Renal cortical epithelial cell (primary cell): ENCODE data around the gene SLC25A47. TPM values are rescaled to one million over a fixed set of nuclear protein-coding genes. Genes with fewer than 3 reads are reported as not detected.
A peak's percentile ranks its signal among the peaks of the same experiment; 100 is the strongest.

Experiments used
- DNase-seq: peaks from one replicate; pipeline ENCODE4 v3.0.0-alpha.2; 2011; ENCODE audit warnings: low read depth
- total RNA-seq: library from RNA; depleted of rRNA; stranded (reverse); fragments of >200 nt; gene quantifications from 2 replicates; pipeline ENCODE4 v1.2.3, GENCODE V29; 2014

SLC25A47 gene
- total RNA-seq, 1 donor from 2014 or later = not detected

- DNase-seq = peak; percentile 82
Measured at GRCh38 chr14:100375963-100376735, 53.0 kb downstream of the SLC25A47 start, which contains the start of gene WDR25. WDR25 (plus strand) TSS chr14:100376485.

GRCh38 chr14:100376751-100377171, 53.6 kb downstream of the SLC25A47 start:
- DNase-seq = no peak

Other genes with a start within 250 kb of the SLC25A47 start
- 0.20 TPM in 1 of 2 replicates, not detected in the other for gene DEGS2, start 163.7 kb upstream of the SLC25A47 start, total RNA-seq
- 47.2 and 64.3 TPM in 2 replicates for gene YY1, start 84.2 kb upstream of the SLC25A47 start, total RNA-seq
- 48.3 and 92.2 TPM in 2 replicates for gene SLC25A29, start 16.9 kb upstream of the SLC25A47 start, total RNA-seq
- 10.6 and 14.9 TPM in 2 replicates for gene WDR25, start 53.1 kb downstream of the SLC25A47 start, total RNA-seq